ENCODE results near the gene NAB2.

The NAB2 gene

DNA sequence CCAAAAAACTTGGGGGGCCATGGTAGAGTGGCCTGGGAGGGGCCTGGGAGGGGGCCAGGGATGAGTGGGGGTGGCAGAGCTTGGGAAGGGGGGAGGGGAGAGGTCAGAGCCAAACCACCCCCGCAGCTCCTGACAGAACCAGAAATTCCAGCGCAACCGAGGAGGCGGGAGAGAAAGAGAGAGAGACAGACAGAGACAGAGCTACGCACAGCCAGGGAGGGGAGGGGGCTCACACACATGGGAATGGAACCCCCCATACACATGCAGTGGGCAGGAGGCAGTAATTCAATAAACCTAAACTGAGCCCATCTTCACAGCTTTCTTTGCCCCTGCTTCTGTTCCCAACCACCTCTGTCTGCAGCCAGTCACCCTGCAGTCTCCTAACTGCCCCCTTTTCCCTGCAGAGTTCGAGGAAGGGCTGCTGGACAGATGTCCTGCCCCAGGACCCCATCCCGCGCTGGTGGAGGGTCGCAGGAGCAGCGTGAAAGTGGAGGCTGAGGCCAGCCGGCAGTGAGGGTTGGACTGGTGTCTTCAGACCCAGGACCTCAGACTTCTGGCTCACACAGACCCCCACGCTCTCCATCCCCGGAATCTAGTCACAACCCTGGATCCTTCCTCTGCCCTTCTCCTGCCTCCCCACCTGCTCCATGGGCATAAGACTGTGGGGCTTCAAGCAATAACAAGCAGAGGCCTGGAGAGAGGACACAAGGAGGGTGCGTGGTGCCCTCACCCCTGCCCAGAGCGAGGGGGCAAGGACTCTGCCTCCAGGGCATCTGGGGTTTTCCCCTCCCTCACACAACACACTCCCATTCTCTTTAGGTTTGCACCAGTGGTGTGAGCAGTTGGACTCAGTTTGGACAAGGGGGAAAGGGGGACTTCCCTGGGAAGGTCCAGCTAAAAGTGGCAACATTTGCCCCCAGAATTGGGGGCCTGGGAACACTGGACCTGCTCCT, 5.6 kb downstream of the NAB2 start:
- no peak for DNase-seq

DNA sequence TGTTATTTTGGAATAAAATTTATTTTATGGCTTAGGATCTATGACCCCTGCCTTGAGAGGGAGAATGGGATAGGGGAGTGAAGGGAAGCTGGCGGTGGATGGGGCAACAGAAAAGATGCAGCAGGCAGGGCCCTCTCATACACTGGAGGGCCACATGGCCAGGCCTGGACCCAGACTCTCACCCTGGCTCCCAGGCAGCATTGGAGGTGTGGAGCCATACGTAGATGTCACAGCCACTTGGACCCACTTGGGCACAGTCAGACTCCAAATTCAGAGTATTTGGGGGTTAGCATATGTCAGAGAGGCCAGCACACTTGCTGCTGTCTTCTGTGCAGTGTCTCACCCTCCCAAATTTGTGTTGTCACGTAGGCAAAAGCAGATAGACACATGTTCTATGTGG, 6.5 kb downstream of the NAB2 start:
- no peak for DNase-seq

DNA sequence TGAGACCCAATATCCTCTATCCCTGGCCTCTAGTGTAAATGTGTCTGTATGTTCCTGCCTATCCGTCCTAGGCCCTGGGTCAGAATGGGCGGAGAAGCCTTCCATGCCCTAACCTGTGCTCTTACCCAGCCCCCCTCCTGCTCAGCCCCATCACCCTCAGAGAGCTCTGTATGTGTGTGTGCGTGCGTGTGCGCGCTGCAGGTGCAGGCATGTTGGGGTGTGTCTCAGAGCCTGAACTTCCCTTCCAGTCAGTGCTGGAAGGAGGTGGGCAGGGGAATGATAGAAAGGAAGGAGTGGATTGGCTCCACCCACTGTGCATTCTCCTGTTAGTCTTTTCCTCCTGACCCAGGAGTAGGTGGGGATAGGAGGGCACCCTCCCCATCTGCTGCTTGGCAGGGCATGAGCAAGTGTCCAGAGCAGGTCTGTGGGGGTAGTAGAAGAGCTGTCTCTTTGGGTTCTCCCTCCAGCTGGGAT, 7.2 kb downstream of the NAB2 start:
- DNase-seq = no peak

DNA sequence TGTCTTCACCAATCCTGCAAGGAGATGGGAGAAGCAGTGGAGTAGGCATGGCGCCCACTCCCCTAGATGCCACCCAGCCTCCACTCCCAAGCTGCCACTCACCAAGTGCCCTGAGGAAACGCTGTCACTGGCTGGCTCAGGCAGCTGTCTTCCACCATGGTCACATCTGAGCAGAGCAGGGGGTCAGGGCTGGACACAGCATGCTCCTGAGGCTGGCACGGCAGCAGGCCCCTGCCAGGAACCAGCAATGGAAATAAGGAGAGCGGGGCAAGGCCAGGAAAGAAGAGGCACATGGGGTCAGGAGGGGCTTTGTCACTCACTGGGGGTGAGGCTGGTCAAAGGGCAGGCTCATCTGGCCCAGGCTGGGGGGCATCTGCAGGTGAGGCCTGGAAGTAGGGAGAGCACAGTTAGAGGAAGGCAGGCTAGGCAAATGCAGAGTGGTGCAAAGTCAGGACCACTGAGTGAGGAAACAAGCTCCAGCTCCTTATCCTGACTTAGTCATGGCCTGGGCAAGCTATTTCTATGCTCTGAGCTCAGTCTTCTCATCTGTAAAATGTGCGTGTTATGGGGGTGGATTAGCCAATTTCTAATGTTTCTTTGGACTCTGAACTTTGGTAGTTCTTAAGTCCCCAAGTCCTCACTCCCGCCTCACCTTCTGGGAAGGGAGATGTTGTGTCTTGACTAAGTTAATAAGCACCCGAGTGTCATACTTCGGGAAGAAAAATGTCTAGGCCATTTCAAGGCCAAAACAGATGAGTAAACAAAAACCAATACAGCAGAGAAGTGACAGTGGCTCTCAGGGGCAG, 8.0 kb downstream of the NAB2 start:
- DNase-seq = no peak

DNA sequence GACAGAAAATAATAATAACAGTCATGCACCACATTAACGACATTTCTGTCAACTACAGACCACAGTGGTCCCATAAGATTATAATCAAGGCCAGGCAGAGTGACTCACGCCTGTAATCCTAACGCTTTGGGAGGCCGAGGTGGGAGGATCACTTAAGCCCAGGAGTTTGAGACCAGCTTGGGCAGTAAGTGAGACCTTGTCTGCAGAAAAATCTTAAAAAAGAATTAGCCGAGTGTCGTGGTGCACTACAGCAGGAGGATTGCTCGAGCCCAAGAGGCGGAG, 8.6 kb downstream of the NAB2 start:
- DNase-seq = no peak

DNA sequence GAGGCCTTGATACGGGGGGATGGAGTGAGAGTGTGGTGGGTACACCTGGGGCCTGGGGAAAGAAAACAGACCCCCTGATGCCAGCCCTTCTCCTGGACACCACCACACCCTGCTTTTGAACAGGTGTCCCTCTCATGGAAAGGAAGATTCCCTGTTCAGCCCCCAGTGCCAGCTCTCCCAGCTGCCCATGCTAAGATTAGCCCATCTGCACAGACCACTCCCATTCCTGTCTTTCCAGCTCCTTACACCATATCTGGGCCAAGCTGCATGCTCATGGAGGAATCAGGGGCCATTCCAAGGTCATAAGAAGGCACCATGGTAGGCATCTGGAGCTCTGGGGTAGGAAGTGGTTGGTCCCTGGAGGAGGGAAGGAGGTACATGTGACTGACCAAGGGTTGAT, 9.6 kb downstream of the NAB2 start:
- no peak for DNase-seq

DNA sequence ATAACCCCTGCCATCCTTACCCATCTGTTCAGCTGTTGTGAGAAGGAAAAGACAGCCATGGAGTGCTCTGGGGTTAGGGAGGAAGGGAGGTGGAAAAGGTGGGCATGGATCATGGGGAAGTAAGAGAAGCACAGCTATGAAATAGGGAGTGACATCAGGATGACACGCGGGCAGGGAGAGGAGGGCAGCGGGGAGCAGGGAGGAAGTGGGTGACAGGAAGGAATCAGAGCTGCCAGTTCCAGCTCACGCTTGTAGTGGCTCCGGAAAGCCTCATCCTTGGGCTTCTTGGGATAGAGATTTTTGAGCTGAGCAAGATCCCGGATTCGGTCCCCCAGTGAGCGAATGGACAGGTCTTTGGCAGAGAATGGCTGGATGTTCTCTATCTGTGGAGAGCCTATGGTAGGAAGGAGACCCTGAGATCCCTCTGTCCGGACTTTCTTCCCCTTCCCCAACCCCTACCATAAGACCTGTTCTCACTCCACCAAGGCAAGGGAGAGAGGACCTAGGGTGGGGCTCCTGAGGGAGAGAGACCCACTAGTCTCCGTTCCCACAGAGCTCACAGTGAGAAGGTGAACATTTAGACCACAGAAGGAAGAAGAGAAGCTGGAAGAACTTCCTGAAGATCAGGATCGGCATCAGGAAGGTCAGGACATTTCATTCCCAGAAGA, 10.3 kb downstream of the NAB2 start:
- DNase-seq = no peak

DNA sequence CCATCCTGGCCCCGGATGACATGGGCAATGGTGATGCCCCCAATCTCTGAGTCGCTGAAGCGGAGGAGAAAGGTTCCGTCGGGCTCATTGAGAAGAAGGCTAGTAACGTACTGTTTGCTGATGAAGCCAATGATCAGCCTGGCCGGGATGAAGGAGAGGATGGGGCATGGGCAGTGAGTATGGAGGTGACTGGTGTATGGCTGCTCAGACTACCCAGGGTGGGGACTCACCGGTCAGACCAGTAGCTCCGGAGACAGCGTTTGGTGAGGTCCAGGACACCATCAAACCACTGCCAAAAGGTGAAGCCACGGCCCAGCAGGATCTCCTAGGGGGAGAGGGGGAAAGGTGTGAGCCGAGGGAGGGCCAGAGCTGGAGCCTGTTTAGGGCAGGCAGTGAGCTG, 10.9 kb downstream of the NAB2 start:
- DNase-seq = no peak

DNA sequence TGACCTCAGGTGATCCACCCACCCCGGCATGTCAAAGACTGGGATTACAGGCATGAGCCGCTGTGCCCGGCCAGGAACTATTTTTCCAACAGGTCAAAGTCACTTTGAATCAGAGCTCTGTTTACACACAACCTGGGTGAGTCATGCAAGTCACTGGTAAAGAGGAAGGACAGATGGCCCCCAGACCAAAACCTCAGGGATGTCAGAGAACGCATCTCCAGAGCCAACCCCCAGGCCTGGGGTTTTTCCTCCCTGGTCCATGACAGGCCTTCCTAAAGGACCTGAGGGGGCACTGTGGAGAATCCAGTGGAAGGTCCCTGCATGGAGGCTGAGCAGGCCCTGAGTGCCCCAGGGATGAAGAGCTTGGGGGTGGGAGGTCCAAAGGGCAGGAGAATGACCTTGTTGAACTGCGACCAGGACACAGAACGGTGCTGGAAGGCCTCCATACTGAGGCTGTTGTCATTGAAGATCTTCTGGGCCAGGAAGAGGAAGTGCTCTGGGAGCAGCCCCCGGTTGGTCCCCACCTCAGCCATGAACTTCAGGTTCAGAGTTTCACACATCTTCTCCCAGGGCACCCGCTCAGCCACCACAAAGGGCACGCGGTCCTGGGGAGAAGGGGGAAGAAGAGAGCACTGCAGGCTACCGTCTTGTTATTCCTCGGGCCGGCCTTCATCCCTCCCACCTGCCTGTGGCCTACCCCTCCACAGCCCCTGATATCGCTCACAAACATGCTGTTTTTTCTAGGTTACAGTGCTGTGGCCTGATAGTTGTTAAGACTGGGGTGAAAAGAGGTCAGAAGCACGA, 13.2 kb downstream of the NAB2 start:
- no peak for DNase-seq

DNA sequence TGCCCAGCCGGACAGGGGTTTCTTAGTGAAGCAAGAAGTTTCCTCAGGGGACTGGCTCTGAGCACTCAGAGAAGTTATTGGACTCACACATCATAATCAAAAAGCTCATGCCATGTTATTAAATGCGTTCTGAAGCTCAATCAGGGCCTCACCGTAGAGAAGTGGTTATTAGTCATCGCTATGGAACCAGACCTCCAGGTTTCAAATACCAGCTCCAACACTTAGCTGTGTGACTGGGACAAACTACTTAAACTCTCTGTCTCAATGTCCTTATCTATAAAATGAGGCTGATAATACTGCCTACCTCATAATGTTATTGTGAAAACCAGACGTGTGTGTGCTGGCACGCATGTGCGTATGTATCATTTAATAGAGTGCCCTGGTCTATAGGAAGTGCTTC, 14.9 kb downstream of the NAB2 start:
- no peak for DNase-seq

DNA sequence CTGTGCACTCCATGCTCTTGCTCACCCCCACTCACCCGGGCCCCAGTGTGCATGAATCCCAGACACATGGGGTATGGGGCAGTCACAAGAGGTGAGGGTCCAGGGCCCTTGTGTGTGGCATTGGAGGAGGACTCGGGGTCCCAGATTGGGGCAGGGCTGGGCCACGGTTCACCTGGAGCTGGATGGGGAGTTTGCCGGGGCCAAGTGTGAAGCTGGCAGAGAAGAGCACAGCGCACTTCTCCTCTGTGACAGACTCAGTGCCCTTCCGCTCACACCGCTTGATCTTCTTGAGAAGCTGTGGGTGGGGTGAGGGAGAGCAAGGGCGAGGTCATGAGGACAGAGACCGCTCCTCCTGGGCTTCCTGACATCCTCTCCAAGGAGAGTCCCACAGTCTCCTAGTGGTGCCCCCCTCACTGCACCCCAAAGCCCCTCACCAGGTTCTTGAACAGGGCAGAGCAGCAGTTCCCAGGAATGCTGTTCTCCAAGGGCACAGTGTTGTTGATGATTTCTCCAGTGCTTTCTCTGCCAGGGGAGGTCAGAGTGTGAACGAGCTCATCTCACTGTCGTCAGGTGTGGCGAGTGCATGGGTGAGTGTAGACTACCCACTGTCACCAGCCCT, 15.5 kb downstream of the NAB2 start:
- DNase-seq = no peak

DNA sequence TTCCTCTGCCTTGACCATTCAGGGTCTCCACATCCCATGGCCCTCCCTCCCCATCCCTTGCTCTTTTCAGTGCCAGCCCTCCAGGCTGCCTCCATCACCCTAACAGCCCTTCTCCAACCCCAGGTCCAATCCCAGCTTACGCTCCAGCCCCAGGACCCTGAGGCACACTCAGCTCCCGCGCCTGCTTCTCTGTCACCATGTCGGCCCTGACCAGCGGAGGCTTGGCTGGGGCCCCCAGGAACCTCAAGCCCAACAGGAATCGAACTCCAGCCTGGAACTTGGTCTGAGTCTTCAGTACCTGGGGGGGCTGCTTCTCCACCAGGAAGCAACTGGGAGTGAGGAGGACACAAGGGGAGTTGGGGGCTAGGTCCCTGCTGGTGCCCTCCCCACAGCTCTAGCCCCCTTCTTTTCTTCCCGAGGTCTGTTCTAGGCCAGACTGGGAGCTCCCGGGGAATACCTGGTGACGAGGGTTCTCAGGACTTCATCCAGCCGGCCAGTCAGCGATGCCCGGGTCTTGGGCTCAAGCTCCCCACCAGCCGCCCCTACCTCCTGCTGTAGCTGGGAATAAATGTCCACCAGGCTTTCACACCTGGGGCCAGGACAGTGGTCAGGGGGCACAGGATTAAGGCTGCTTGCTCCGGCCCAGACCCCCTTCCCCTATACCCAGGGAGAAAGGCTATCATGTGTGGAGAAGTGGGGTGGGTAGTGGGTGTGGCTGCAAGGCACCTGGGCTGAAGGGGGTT, 16.3 kb downstream of the NAB2 start:
- DNase-seq = no peak

DNA sequence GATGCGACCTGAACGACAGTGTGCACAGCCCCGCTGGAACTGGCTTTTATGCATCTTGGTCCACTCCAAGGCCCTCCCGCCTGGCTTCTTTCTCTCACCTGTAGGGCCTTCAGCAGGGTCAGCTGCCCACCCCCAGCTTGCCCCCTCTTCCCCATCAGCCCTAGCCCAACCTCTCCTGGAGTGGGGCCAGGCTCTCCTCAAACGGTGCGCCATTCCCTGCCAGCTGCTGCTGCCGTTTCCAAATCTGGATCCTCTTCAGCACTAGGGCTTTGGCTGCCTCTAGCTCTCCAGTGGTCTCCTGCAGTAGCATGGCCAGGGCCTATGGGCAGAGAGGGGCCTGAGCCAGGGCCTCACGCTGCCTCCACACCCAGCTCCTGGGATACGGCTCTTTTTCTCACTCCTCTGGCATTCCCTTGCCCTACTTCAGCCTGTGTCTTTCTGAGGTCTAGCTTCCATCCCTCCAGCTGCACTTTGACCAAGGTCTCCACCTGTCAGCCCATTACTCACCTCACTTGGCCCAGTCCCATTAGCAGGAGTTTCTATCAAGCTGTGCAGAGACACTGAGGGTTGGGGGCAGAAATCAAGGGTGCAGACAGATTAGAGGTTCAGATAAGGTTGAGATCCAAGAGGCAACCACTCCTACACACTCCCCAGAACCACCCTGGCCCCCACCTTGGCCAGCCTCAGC, 17.3 kb downstream of the NAB2 start:
- DNase-seq = no peak

DNA sequence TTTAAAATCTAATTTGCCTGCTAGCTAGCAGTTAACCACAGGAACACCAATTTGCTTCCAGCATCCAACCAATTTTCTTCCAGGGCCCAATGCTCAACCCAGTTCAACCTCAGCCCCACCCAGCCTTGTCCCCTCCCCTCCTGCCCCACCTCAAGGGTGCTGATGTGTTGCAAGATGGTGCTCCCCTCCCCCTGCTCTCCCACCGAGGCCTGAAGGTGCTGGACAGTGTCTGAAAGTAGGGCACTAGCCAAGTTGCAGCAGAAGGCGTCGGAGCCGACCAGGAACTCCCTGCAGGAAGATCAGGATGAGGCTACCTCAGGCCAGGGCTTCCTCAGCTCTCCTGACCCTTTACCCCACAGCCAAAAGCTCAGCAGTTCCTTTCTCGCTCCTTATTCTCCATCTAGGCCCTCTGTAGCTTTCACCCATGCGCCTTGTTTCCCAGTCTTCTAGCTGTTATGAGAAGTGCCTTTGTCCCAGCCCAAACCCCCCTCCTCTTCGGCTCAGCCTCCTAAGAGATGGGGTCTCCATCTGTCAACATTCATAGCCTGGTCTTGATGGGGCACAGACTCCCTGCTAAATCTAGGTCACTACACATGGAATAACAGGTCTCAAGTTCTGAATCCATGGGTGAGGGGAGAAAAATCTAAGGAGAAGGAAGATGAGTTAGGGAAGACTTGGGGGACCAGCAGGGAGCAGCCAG, 18.7 kb downstream of the NAB2 start:
- no peak for DNase-seq

DNA sequence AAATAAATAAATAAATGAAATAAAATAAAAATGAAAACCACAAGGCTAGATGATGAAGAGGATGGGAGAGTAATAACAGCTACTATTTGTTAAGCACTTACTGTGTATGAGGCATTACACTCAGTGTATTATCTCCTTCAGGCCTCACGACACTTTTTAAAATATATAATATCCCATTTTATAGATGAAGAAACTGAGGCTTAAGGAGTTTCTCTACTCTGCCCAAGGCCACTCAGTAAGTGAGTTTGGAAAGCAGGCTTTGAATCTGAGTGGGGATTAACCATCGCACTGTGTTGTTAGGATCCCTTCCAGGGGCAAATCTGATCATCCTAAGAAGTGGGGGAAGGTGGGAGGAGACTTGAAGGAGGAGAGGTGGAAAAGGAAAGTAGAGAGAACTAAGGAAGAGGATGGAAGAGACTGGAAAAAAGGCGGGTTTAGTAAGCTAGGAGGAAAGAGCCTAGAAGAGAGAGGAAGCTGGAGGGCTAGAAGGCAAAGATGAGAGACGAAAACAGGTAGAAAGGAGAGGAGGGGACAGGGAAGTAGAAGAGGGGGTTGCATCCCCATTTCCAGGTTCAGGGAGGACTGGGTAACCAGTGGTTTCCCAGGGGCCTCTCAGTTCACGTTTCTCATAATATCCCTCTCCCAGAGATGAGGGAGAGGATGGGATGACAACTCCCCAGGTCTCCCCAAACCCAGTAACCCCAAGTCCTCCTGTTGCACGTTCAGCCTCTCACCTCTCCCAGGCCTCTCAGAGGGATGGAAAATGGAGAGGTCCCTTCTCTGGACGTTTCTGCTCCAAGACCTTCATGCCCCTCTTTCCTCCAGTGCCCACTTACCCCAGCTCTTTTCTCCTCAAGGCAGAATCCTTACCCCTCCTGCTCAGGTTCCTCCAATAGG, 20.5 kb downstream of the NAB2 start:
- no peak for DNase-seq

DNA sequence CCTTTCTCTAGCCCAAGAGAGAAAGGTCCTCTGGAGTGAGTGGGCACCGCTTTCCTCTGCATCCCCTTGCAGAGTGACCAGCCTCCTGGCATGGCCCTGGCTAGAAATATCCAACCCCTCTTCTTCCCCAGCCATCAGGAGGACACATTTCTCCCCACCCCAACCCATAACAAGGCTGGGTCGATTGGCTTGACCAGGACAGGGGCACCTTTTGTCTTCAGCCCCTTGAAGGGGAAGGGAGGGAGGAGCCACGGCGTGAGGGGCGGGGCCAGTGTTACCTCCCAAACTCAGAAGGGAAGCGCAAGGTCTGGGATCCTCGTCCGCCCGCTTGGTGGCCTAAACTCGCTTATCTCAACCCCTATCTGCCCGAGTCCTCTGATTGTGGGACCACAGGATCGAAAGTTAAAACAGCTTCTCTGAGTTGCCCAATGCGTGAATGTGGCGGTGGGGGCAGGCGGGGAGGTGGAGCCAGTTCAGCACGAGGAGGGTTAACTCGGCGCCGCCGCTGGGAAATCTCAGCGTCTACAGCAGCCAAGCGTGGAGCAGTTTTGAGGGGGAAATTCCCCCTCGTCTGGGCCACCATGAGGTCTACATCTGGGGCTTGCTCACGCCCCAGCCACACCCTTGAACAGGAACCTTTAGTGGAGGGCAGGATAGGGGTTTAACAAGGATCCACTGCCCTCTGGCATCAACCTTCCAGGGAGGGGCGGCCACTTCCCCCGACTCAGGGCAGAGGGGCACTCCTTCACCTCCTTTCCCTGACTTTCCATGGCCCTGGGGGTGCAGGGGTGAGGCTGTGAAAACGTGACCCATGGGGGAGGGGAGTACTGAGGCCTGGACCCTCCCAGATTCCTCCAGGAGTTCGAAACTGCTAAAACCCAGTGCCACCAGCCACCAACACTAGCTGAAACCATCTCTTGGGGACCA, 21.5 kb downstream of the NAB2 start:
- DNase-seq = peak; percentile 28 to 52 (median 41)

DNA sequence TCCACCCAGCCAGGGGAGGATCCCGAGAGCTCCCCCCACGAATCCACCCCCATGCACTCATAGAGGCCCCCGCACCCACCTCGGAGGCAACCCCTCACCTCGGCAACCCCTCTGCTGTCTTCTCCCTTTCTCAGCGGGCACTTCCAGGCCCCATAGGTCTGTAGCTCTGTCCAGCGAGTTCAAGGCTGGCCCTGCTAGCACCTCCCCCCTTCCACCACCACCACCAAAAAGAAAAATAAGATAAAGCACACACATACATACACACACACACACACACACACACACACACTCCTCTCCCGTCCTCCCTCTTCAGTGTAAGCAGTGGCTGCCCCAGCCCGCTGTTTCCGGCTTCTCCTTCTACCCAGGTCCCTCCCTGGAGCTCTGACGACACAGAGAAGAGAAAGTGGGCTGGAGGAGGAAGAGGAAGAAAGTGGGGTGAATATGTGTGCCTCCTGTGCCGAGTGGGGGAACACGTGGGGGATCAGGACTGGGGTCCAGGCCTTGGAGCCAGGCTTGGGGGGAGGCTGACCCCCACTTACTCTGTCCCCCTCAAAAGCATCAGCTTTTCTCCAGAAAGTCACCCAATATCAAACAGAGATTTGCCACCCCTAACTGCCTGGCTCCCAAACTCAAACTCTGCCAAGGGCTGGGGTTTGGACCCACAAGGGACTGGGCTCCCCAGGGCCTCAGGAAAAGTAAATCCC, 22.3 kb downstream of the NAB2 start, which contains the start of gene STAT6:
Gene STAT6, minus strand, starts transcription at position 332 of the 704 bp plus-strand sequence. CDS start 3,084 bp downstream, outside the sequence.
- peak; percentile 36 to 68 (median 50) for DNase-seq

All from activated naive CD4-positive, alpha-beta T cell (primary cell).